Chondrocyte (in vitro differentiated cells): ENCODE measurements around the gene P2RY11. TPM values are rescaled to one million over a fixed set of nuclear protein-coding genes. Genes with fewer than 3 reads are reported as not detected.

ENCODE experiments used
- DNase-seq: peaks from one replicate; pipeline ENCODE4 v3.0.0; 2021; ENCODE audit warnings: mixed read lengths, low spot score
- H3K27ac Mint-ChIP-seq: one replicate; pipeline ENCODE4 v1.8.0; 2021; ENCODE audit warnings: mild to moderate bottlenecking, moderate library complexity, mixed read lengths; ENCODE audit not compliant: unreplicated experiment
- H3K27me3 Mint-ChIP-seq: 2 replicates; pipeline ENCODE4 v1.8.0; 2021; ENCODE audit warnings: low read depth, mixed read lengths
- H3K36me3 Mint-ChIP-seq: 2 replicates; pipeline ENCODE4 v1.8.0; 2021; ENCODE audit warnings: low read depth, mixed read lengths
- H3K4me1 Mint-ChIP-seq: 2 replicates; pipeline ENCODE4 v1.8.0; 2021; ENCODE audit warnings: low read depth, mild to moderate bottlenecking, mixed read lengths
- H3K4me3 Mint-ChIP-seq: one replicate; pipeline ENCODE4 v1.8.0; 2021; ENCODE audit warnings: mild to moderate bottlenecking, moderate library complexity, mixed read lengths; ENCODE audit not compliant: unreplicated experiment
- H3K9me3 Mint-ChIP-seq: 2 replicates; pipeline ENCODE4 v1.8.0; 2021; ENCODE audit warnings: low read depth, mixed read lengths
- CTCF ChIP-seq: fragments of 200-600 bp; sonication (generic); IDR thresholded peaks from 2 replicates; pipeline ENCODE4 v1.5.0; 2021; ENCODE audit warnings: antibody characterized with exemption, mild to moderate bottlenecking, moderate library complexity
- total RNA-seq: library from RNA; stranded (reverse); gene quantifications from 3 replicates; pipeline ENCODE4 v1.2.1, GENCODE V29; 2021

The P2RY11 gene
- total RNA-seq, 1 donor from 2014 or later, result 13.5 TPM

GRCh38 chr19:10134040-10134439 lies 22.5 kb downstream of the P2RY11 start:
- H3K36me3 Mint-ChIP-seq, result peaks cover 9% of the 10 kb centered on the region
- no peaks in the 10 kb centered on the region for H3K27me3 Mint-ChIP-seq

GRCh38 chr19:10135551-10136334 lies 24.2 kb downstream of the P2RY11 start:
- H3K4me1 Mint-ChIP-seq, result no peaks in the 10 kb centered on the region
- TF ChIP-seq CTCF, result no peak
- no peak for DNase-seq
- no peak overlapping the region for H3K4me3 Mint-ChIP-seq
- H3K36me3 Mint-ChIP-seq, result peaks cover 12% of the 10 kb centered on the region
- peak overlapping the region; percentile 5 for H3K27ac Mint-ChIP-seq
- no peaks in the 10 kb centered on the region for H3K27me3 Mint-ChIP-seq
- no peaks in the 10 kb centered on the region for H3K9me3 Mint-ChIP-seq

More at GRCh38 chr19:10134040-10134439, 22.5 kb downstream of the P2RY11 start:
- Mint-ChIP-seq H3K4me3 (no peak overlapping the region), H3K4me1 (no peaks in the 10 kb centered on the region), H3K9me3 (no peaks in the 10 kb centered on the region), H3K27ac (no peak overlapping the region)
- DNase-seq, result no peak
- no peak for TF ChIP-seq CTCF

DNA sequence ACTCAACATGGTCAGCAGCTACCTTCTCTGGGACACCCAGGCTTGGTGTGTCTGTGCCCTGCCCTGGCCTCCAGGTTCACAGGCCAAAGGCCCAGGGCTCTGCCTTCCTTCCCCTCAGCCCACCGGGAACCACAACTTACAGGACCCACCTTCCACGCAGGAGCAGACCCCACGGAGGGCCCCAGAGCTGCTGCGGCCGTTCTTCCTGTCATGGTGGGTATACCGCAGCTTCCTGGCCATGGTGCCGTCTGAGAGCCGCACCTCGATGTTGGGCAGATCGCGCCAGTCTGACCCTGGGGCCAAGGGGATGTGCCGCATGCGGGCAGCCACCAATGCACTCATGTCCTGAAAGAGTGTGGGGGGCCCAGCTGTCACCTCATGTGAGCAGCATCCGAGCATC lies 25.4 kb downstream of the P2RY11 start:
- Mint-ChIP-seq H3K4me3 (no peak overlapping the region), H3K27ac (no peak overlapping the region), H3K36me3 (peaks cover 14% of the 10 kb centered on the region), H3K27me3 (no peaks in the 10 kb centered on the region), H3K9me3 (no peaks in the 10 kb centered on the region), H3K4me1 (no peaks in the 10 kb centered on the region)
- DNase-seq, result no peak
- no peak for TF ChIP-seq CTCF

DNA sequence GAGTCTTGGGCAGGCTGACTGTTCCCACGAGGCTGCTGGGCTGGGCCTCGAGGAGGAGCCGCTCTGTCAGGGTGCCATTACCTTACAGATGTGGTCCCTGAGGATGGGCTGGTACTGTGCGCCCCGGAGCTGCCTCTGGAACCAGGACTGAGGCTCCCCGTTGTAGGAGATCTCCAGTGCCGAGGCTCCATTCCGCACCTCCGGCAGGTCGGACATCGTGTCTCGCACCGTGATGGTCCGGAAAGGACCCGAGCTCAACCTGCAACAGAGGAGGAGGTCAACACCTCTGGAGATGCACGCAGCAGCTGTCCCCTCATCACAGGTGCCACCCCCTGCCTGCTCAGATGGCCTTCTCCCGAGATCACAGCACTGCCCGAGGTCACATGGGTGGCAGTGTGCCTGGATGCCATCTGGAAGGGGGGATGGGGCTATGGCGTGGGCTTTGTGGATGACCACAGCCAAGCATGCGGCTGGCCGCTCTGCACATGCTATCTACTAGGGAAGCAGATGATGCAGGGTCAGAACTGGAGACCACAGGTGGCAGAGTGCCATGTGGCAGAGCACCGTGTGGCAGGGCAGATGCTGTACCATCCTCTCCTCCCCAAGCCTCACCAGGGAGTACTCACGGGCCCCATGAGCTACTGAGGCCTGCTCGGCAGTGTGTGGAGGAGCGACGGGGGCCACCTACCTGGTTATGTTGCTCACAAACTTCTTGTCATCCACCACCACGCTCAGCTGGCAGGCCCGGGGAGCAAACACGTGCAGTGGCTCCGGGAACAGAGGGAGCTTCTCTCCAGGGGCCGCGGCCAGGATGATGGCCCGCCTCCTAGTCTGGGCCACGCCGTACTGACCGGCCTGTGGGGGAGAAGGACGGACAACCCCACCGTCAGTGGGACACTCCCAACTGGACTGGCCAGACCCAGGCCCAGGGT lies 26.5 kb downstream of the P2RY11 start:
- no peak for DNase-seq
- no peak overlapping the region for H3K4me3 Mint-ChIP-seq
- no peaks in the 10 kb centered on the region for H3K9me3 Mint-ChIP-seq
- no peaks in the 10 kb centered on the region for H3K27me3 Mint-ChIP-seq
- TF ChIP-seq CTCF, result no peak
- no peaks in the 10 kb centered on the region for H3K4me1 Mint-ChIP-seq
- H3K27ac Mint-ChIP-seq, result no peak overlapping the region
- peaks cover 15% of the 10 kb centered on the region for H3K36me3 Mint-ChIP-seq
